ENCODE data around the gene MME. TPM values are rescaled to one million over a fixed set of nuclear protein-coding genes. Genes with fewer than 3 reads are reported as not detected.

Gene MME
- total RNA-seq, 1 experiment from 2014 or later = 23.9 TPM

DNA sequence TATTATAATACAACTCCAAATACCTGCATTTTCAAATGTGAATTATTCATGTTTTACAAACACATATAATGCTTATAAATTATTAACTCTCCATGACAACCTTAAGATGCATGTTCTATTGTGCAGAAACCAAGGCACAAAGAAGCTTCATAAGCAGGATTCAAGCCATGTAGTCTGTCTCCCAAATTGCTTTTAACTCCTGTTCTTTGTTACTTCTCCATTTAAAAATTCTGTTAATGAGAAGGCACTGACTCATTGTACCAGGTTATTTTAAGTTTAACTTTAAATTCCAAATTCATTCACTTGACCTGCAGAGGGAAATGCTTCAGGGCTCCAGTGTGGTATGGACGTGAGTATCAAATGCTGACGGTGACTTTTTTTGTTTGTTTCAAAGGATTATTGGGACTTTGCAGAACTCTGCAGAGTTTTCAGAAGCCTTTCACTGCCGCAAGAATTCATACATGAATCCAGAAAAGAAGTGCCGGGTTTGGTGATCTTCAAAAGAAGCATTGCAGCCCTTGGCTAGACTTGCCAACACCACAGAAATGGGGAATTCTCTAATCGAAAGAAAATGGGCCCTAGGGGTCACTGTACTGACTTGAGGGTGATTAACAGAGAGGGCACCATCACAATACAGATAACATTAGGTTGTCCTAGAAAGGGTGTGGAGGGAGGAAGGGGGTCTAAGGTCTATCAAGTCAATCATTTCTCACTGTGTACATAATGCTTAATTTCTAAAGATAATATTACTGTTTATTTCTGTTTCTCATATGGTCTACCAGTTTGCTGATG is 100.0 kb downstream of the MME start:
- CTCF ChIA-PET = no interaction called here
- POLR2A ChIA-PET = no interaction called here
- Mint-ChIP-seq H3K4me3 (no peak overlapping the region), H3K4me1 (peaks cover under 1% of the 10 kb centered on the region; the same call in 1 of the 2 replicates), H3K27me3 (ENCODE audit: low read depth) (no peaks in the 10 kb centered on the region), H3K27ac (no peak overlapping the region), H3K9me3 (no peaks in the 10 kb centered on the region), H3K36me3 (no peaks in the 10 kb centered on the region; the same call in 1 of the 2 replicates)
- ATAC-seq (peak; percentile 88), DNase-seq (ENCODE audit: low spot score) (no peak)
- no peak for TF ChIP-seq RELA (CRISPR knock-in tag; IDR thresholded peaks at IDR 0.05; ENCODE audit: borderline replicate concordance)
- TF ChIP-seq, protein P1, sequence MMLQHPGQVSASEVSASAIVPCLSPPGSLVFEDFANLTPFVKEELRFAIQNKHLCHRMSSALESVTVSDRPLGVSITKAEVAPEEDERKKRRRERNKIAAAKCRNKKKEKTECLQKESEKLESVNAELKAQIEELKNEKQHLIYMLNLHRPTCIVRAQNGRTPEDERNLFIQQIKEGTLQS (CRISPR knock-in tag; conservative IDR thresholded peaks at IDR 0.05) = no peak
- TF ChIP-seq, protein P2, sequence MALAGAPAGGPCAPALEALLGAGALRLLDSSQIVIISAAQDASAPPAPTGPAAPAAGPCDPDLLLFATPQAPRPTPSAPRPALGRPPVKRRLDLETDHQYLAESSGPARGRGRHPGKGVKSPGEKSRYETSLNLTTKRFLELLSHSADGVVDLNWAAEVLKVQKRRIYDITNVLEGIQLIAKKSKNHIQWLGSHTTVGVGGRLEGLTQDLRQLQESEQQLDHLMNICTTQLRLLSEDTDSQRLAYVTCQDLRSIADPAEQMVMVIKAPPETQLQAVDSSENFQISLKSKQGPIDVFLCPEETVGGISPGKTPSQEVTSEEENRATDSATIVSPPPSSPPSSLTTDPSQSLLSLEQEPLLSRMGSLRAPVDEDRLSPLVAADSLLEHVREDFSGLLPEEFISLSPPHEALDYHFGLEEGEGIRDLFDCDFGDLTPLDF (CRISPR knock-in tag; IDR thresholded peaks at IDR 0.05) = no peak
- TF ChIP-seq, protein P3, sequence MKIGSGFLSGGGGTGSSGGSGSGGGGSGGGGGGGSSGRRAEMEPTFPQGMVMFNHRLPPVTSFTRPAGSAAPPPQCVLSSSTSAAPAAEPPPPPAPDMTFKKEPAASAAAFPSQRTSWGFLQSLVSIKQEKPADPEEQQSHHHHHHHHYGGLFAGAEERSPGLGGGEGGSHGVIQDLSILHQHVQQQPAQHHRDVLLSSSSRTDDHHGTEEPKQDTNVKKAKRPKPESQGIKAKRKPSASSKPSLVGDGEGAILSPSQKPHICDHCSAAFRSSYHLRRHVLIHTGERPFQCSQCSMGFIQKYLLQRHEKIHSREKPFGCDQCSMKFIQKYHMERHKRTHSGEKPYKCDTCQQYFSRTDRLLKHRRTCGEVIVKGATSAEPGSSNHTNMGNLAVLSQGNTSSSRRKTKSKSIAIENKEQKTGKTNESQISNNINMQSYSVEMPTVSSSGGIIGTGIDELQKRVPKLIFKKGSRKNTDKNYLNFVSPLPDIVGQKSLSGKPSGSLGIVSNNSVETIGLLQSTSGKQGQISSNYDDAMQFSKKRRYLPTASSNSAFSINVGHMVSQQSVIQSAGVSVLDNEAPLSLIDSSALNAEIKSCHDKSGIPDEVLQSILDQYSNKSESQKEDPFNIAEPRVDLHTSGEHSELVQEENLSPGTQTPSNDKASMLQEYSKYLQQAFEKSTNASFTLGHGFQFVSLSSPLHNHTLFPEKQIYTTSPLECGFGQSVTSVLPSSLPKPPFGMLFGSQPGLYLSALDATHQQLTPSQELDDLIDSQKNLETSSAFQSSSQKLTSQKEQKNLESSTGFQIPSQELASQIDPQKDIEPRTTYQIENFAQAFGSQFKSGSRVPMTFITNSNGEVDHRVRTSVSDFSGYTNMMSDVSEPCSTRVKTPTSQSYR (CRISPR knock-in tag; IDR thresholded peaks at IDR 0.05) = no peak
- TF ChIP-seq, protein P4, sequence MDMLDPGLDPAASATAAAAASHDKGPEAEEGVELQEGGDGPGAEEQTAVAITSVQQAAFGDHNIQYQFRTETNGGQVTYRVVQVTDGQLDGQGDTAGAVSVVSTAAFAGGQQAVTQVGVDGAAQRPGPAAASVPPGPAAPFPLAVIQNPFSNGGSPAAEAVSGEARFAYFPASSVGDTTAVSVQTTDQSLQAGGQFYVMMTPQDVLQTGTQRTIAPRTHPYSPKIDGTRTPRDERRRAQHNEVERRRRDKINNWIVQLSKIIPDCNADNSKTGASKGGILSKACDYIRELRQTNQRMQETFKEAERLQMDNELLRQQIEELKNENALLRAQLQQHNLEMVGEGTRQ (CRISPR knock-in tag; IDR thresholded peaks at IDR 0.05) = no peak
- TF ChIP-seq, protein P5, sequence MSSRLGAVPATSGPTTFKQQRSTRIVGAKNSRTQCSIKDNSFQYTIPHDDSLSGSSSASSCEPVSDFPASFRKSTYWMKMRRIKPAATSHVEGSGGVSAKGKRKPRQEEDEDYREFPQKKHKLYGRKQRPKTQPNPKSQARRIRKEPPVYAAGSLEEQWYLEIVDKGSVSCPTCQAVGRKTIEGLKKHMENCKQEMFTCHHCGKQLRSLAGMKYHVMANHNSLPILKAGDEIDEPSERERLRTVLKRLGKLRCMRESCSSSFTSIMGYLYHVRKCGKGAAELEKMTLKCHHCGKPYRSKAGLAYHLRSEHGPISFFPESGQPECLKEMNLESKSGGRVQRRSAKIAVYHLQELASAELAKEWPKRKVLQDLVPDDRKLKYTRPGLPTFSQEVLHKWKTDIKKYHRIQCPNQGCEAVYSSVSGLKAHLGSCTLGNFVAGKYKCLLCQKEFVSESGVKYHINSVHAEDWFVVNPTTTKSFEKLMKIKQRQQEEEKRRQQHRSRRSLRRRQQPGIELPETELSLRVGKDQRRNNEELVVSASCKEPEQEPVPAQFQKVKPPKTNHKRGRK (CRISPR knock-in tag; IDR thresholded peaks at IDR 0.05; ENCODE audit: borderline replicate concordance) = no peak
- no peak for TF ChIP-seq MYBL2 (CRISPR knock-in tag; IDR thresholded peaks at IDR 0.05)
- TF ChIP-seq, protein P6, sequence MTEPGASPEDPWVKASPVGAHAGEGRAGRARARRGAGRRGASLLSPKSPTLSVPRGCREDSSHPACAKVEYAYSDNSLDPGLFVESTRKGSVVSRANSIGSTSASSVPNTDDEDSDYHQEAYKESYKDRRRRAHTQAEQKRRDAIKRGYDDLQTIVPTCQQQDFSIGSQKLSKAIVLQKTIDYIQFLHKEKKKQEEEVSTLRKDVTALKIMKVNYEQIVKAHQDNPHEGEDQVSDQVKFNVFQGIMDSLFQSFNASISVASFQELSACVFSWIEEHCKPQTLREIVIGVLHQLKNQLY (CRISPR knock-in tag; IDR thresholded peaks at IDR 0.05) = no peak
- no peak for TF ChIP-seq TEAD4 (CRISPR knock-in tag; IDR thresholded peaks at IDR 0.05)
- TF ChIP-seq NR2C2 (CRISPR knock-in tag; IDR thresholded peaks at IDR 0.05) = no peak
- no peak for TF ChIP-seq ZNF121 (CRISPR knock-in tag; IDR thresholded peaks at IDR 0.05)
- TF ChIP-seq ZNF138 (CRISPR knock-in tag; conservative IDR thresholded peaks at IDR 0.05) = no peak
- TF ChIP-seq HMGA2 (CRISPR knock-in tag; IDR thresholded peaks at IDR 0.05) = no peak
- TF ChIP-seq, protein P7, sequence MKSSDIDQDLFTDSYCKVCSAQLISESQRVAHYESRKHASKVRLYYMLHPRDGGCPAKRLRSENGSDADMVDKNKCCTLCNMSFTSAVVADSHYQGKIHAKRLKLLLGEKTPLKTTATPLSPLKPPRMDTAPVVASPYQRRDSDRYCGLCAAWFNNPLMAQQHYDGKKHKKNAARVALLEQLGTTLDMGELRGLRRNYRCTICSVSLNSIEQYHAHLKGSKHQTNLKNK (CRISPR knock-in tag; IDR thresholded peaks at IDR 0.05) = no peak
- no peak for TF ChIP-seq ZNF416 (CRISPR knock-in tag; IDR thresholded peaks at IDR 0.05)
- TF ChIP-seq SMAD4 (CRISPR knock-in tag; IDR thresholded peaks at IDR 0.05) = no peak
- TF ChIP-seq SOX15 (CRISPR knock-in tag; IDR thresholded peaks at IDR 0.05) = no peak
- no peak for TF ChIP-seq ETV6 (CRISPR knock-in tag; IDR thresholded peaks at IDR 0.05)
- TF ChIP-seq, protein P8, sequence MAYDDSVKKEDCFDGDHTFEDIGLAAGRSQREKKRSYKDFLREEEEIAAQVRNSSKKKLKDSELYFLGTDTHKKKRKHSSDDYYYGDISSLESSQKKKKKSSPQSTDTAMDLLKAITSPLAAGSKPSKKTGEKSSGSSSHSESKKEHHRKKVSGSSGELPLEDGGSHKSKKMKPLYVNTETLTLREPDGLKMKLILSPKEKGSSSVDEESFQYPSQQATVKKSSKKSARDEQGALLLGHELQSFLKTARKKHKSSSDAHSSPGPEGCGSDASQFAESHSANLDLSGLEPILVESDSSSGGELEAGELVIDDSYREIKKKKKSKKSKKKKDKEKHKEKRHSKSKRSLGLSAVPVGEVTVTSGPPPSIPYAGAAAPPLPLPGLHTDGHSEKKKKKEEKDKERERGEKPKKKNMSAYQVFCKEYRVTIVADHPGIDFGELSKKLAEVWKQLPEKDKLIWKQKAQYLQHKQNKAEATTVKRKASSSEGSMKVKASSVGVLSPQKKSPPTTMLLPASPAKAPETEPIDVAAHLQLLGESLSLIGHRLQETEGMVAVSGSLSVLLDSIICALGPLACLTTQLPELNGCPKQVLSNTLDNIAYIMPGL (CRISPR knock-in tag; IDR thresholded peaks at IDR 0.05) = no peak
- no peak for TF ChIP-seq MXD4 (CRISPR knock-in tag; IDR thresholded peaks at IDR 0.05; ENCODE audit: borderline replicate concordance)

Measured in WTC11 (cell line).